Activated B cell treated with CpG ODN at 0.5 μM for 24 hours (primary cell): ENCODE data around the gene INCA1. TPM values are rescaled to one million over a fixed set of nuclear protein-coding genes. Genes with fewer than 3 reads are reported as not detected.

Experiments used
- ATAC-seq: fragments of 200-7000 bp; cut with Tn5 transposase; one replicate; pipeline ENCODE4 v1.10.0; 2021; ENCODE audit warnings: low read depth, mild to moderate bottlenecking, moderate library complexity
- CTCF ChIA-PET: fragments of 350-600 bp; sonication (Branson Sonifier 250); formaldehyde crosslinking; loops from one replicate; lab custom pipeline; 2021; ENCODE audit warnings: antibody characterized with exemption; lab: Charles Lee
- POLR2A ChIA-PET: fragments of 350-600 bp; sonication (Branson Sonifier 250); formaldehyde crosslinking; loops from one replicate; lab custom pipeline; 2021; ENCODE audit warnings: antibody characterized with exemption; lab: Charles Lee
- DNase-seq: peaks from one replicate; pipeline ENCODE4 v3.0.0; 2022
- H3K27ac Mint-ChIP-seq: one replicate; pipeline ENCODE4 v1.8.0; 2020; ENCODE audit warnings: mixed read lengths
- H3K27me3 Mint-ChIP-seq: one replicate; pipeline ENCODE4 v1.8.0; 2021; ENCODE audit warnings: mixed read lengths
- H3K36me3 Mint-ChIP-seq: one replicate; pipeline ENCODE4 v1.8.0; 2021; ENCODE audit warnings: low read depth, mixed read lengths
- H3K4me1 Mint-ChIP-seq: one replicate; pipeline ENCODE4 v1.8.0; 2021; ENCODE audit warnings: mixed read lengths
- H3K4me3 Mint-ChIP-seq: one replicate; pipeline ENCODE4 v1.8.0; 2020; ENCODE audit warnings: mild to moderate bottlenecking, mixed read lengths
- H3K9me3 Mint-ChIP-seq: one replicate; pipeline ENCODE4 v1.8.0; 2020; ENCODE audit warnings: mixed read lengths
- CTCF ChIP-seq: fragments of 200-600 bp; IDR thresholded peaks from one replicate; pipeline ENCODE4 v1.8.0; 2022; ENCODE audit warnings: antibody characterized with exemption, mild to moderate bottlenecking
- intact Hi-C: fragments of 100-400 bp; cut with micrococcal nuclease; formaldehyde crosslinking; loops from one replicate; pipeline ENCODE4 v1.15.1; 2024
- total RNA-seq: library from RNA; stranded (reverse); gene quantifications from 2 replicates; pipeline ENCODE4 v1.2.3, GENCODE V29; 2022

The INCA1 gene
- total RNA-seq, 1 donor from 2014 or later = 0.44 TPM

- peaks cover 2% of the 10 kb centered on the region for H3K27me3 Mint-ChIP-seq
- ATAC-seq (peak; percentile 54), DNase-seq (peak; percentile 74)
- intact Hi-C loops = loop anchor here (2.0 to 10.0 kb wide), 9 partner anchors 40 to 1036 kb away; partner anchors contain the start of genes ARRB2, ATP2A3, MED11 and NUP88
- CTCF ChIA-PET = interaction anchor here (0.8 to 1.6 kb wide), 5 partner anchors 8 to 39 kb away, joined by 3 to 5 read pairs (median 3); partner anchors contain the start of genes CAMTA2, RNF167, SLC25A11 and SPAG7
- TF ChIP-seq CTCF = no peak
- H3K4me3 Mint-ChIP-seq = peak within 1 kb of the TSS; percentile 100
- H3K27ac Mint-ChIP-seq = peak within 1 kb of the TSS; percentile 100
- POLR2A ChIA-PET = interaction anchor here (0.6 to 12.1 kb wide), 24 partner anchors 9 to 1302 kb away, joined by 3 to 391 read pairs (median 6); partner anchors contain the start of genes ARRB2, CAMTA2, CHRNE and CYB5D2
- no peaks in the 10 kb centered on the region for H3K9me3 Mint-ChIP-seq
- H3K4me1 Mint-ChIP-seq = peaks cover 50% of the 10 kb centered on the region
- H3K36me3 Mint-ChIP-seq = peaks cover 39% of the 10 kb centered on the region
Measured at GRCh38 chr17:4948166-4948930, 49.0 kb downstream of the INCA1 start, which contains the start of gene PFN1. TSS of gene PFN1 (minus strand) at chr17:4948530. CDS start at chr17:4948394, 136 bp downstream.

GRCh38 chr17:4947411-4948165, 49.7 kb downstream of the INCA1 start:
- Mint-ChIP-seq H3K4me3 (peak overlapping the region; percentile 100), H3K27me3 (peaks cover 2% of the 10 kb centered on the region), H3K4me1 (peaks cover 58% of the 10 kb centered on the region), H3K9me3 (no peaks in the 10 kb centered on the region), H3K36me3 (peaks cover 46% of the 10 kb centered on the region), H3K27ac (peak overlapping the region; percentile 100)
- ChIA-PET POLR2A (interaction anchor here (0.6 to 12.1 kb wide), 29 partner anchors 8 to 1033 kb away, joined by 3 to 391 read pairs (median 6); partner anchors contain the start of genes ARRB2, C17orf107, CAMTA2 and CHRNE), CTCF (interaction anchor here (1.0 to 1.6 kb wide), 3 partner anchors 8 to 39 kb away, joined by 3 to 4 read pairs (median 3); partner anchors contain the start of genes RNF167 and SLC25A11)
- ATAC-seq (peak; percentile 6), DNase-seq (peak; percentile 66)
- TF ChIP-seq CTCF = no peak
- intact Hi-C loops = loop anchor here (2.0 to 10.0 kb wide), 9 partner anchors 39 to 1035 kb away; partner anchors contain the start of genes ARRB2, ATP2A3, MED11 and NUP88

- DNase-seq (no peak), ATAC-seq (no peak)
- H3K4me3 Mint-ChIP-seq = peak overlapping the region; percentile 100
- no peak for TF ChIP-seq CTCF
- H3K27me3 Mint-ChIP-seq = peaks cover 2% of the 10 kb centered on the region
- H3K36me3 Mint-ChIP-seq = peaks cover 52% of the 10 kb centered on the region
- ChIA-PET POLR2A (interaction anchor here (0.6 to 12.1 kb wide), 20 partner anchors 7 to 1033 kb away, joined by 3 to 391 read pairs (median 7); partner anchors contain the start of genes ARRB2, C17orf107, CAMTA2 and CYB5D2), CTCF (interaction anchor here (1.6 kb wide), 1 partner anchor 40 kb away, joined by 3 read pairs; no protein-coding TSS in a partner anchor)
- no peaks in the 10 kb centered on the region for H3K9me3 Mint-ChIP-seq
- H3K27ac Mint-ChIP-seq = peak overlapping the region; percentile 100
- H3K4me1 Mint-ChIP-seq = peaks cover 63% of the 10 kb centered on the region
- intact Hi-C loops = loop anchor here (5.0 to 10.0 kb wide), 6 partner anchors 140 to 1035 kb away; partner anchors contain the start of genes ATP2A3, MED11, NUP88 and PLD2
Measured at GRCh38 chr17:4947010-4947410, 50.3 kb downstream of the INCA1 start.

- Mint-ChIP-seq H3K4me1 (peaks cover 69% of the 10 kb centered on the region), H3K27me3 (peaks cover 2% of the 10 kb centered on the region), H3K4me3 (peak overlapping the region; percentile 100), H3K36me3 (peaks cover 57% of the 10 kb centered on the region), H3K9me3 (no peaks in the 10 kb centered on the region), H3K27ac (peak overlapping the region; percentile 100)
- DNase-seq (no peak), ATAC-seq (no peak)
- POLR2A ChIA-PET = interaction anchor here (0.6 to 12.1 kb wide), 19 partner anchors 7 to 1032 kb away, joined by 3 to 391 read pairs (median 6); partner anchors contain the start of genes ARRB2, C17orf107, CAMTA2 and CYB5D2
- intact Hi-C loops = loop anchor here (5.0 to 10.0 kb wide), 6 partner anchors 139 to 1034 kb away; partner anchors contain the start of genes ATP2A3, MED11, NUP88 and PLD2
- no peak for TF ChIP-seq CTCF
- CTCF ChIA-PET = interaction anchor here (1.0 kb wide), 2 partner anchors 21 to 37 kb away, joined by 3 to 7 read pairs; partner anchors contain the start of gene SPAG7
Measured at GRCh38 chr17:4946312-4946976, 50.9 kb downstream of the INCA1 start.
